Effector memory CD8-positive, alpha-beta T cell (primary cell): ENCODE data around the gene SLC50A1.

ENCODE experiments used
- ATAC-seq: fragments of 150-1000 bp; cut with Tn5 transposase; replicated peaks from 2 replicates; pipeline ENCODE4 v1.10.0; 2021; ENCODE audit warnings: mild to moderate bottlenecking, moderate library complexity
- DNase-seq, 3 experiments: peaks; one replicate each; pipeline ENCODE4 v3.0.0; 2021
- H3K27ac Mint-ChIP-seq, 2 donors: one replicate each; pipeline ENCODE4 v1.8.0; 2022; ENCODE audit warnings: mild to moderate bottlenecking in 2 of 2, mixed read lengths in 2 of 2, moderate library complexity in 2 of 2
- H3K27me3 Mint-ChIP-seq, 2 donors: one replicate each; pipeline ENCODE4 v1.8.0; 2022; ENCODE audit warnings: mixed read lengths in 2 of 2
- H3K36me3 Mint-ChIP-seq: one replicate; pipeline ENCODE4 v1.8.0; 2022; ENCODE audit warnings: mild to moderate bottlenecking, moderate library complexity, mixed read lengths; ENCODE audit not compliant: insufficient read depth
- H3K4me1 Mint-ChIP-seq, 2 donors: one replicate each; pipeline ENCODE4 v1.8.0; 2022; ENCODE audit warnings: low read depth in 2 of 2, mixed read lengths in 2 of 2
- H3K4me3 Mint-ChIP-seq, 2 donors: one replicate each; pipeline ENCODE4 v1.8.0; 2022; ENCODE audit warnings: mild to moderate bottlenecking in 2 of 2, mixed read lengths in 2 of 2, moderate library complexity in 2 of 2
- H3K9me3 Mint-ChIP-seq, 2 donors: one replicate each; pipeline ENCODE4 v1.8.0; 2022; ENCODE audit warnings: mixed read lengths in 2 of 2

Gene SLC50A1

DNA sequence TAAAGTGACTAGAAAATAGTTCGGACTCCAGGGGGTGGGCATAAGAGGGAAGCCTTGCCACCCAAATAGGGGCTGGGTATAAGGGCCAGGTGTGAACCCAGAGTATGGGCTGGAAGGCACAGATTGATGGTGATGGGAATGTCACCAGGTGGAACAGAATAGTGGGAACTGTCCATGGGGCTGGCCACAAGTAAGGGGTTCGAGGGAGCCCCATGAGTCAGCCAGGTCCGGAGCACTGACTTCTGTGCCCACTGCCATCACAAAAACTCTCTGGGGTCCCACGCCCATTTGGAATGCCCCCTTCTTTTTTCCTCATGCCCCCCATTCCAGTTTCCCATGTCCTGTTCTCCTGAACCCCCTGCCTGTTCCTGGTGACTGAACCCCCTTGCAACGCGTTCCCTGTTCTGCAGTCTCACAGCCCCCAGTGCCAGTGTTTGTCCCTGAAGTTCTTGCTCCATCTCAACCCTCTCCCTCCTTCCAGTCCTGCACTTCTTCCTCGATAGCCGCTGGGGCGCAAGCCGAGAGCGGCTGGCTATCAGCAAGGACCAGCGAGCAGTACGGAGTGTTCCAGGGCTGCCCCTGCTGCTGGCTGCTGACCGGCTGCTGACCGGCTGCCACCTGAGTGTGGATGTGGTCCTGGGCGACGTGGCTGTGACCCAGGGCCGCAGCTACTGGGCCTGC lies 45.9 kb downstream of the SLC50A1 start:
- H3K4me3 Mint-ChIP-seq, result no peak overlapping the region

GRCh38 chr1:155182052-155182550 lies 46.4 kb downstream of the SLC50A1 start:
- H3K4me3 Mint-ChIP-seq, result no peak overlapping the region
- DNase-seq, result no peak
- ATAC-seq, result no peak
- no peaks in the 10 kb centered on the region for H3K9me3 Mint-ChIP-seq
- H3K27ac Mint-ChIP-seq, result no peak overlapping the region
- H3K27me3 Mint-ChIP-seq, result no peaks in the 10 kb centered on the region
- peaks cover 0 to 3% of the 10 kb centered on the region in 2 donors for H3K4me1 Mint-ChIP-seq
- peaks cover 17% of the 10 kb centered on the region for H3K36me3 Mint-ChIP-seq

More for the DNA sequence above, 45.9 kb downstream of the SLC50A1 start:
- H3K9me3 Mint-ChIP-seq, result no peaks in the 10 kb centered on the region
- H3K27ac Mint-ChIP-seq, result no peak overlapping the region
- ATAC-seq, result no peak
- peaks cover 5 to 8% of the 10 kb centered on the region in 2 donors for H3K4me1 Mint-ChIP-seq
- no peaks in the 10 kb centered on the region for H3K27me3 Mint-ChIP-seq
- peaks cover 21% of the 10 kb centered on the region for H3K36me3 Mint-ChIP-seq
- no peak for DNase-seq

DNA sequence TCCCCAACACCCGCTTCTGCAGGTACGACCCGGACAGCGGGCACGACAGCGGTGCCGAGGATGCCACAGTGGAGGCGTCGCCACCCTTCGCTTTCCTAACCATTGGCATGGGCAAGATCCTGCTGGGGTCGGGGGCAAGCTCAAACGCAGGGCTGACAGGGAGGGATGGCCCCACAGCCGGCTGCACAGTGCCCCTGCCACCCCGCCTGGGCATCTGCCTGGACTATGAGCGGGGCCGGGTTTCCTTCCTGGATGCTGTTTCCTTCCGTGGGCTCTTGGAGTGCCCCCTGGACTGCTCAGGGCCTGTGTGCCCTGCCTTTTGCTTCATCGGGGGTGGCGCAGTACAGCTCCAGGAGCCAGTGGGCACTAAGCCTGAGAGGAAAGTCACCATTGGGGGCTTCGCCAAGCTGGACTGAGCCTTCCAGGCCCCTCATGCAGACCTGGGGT lies 48.1 kb downstream of the SLC50A1 start:
- Mint-ChIP-seq H3K27ac (no peak overlapping the region), H3K4me1 (peaks cover 2 to 4% of the 10 kb centered on the region in 2 donors), H3K36me3 (peaks cover 22% of the 10 kb centered on the region), H3K9me3 (no peaks in the 10 kb centered on the region), H3K27me3 (no peaks in the 10 kb centered on the region), H3K4me3 (no peak overlapping the region)
- no peak for DNase-seq
- no peak for ATAC-seq

GRCh38 chr1:155184351-155184811 lies 48.7 kb downstream of the SLC50A1 start:
- Mint-ChIP-seq H3K27ac (no peak overlapping the region), H3K36me3 (peaks cover 22% of the 10 kb centered on the region), H3K27me3 (no peaks in the 10 kb centered on the region), H3K9me3 (no peaks in the 10 kb centered on the region), H3K4me3 (no peak overlapping the region), H3K4me1 (peaks cover 2 to 4% of the 10 kb centered on the region in 2 donors)
- DNase-seq (no peak), ATAC-seq (no peak)

- DNase-seq, result no peak
- Mint-ChIP-seq H3K9me3 (no peaks in the 10 kb centered on the region), H3K4me3 (no peak overlapping the region), H3K27me3 (no peaks in the 10 kb centered on the region), H3K4me1 (peaks cover 2 to 4% of the 10 kb centered on the region in 2 donors), H3K36me3 (peaks cover 18% of the 10 kb centered on the region), H3K27ac (no peak overlapping the region)
- peak; percentile 43 for ATAC-seq
These were observed 49.5 kb downstream of the SLC50A1 start for GRCh38 chr1:155184835-155185782.

GRCh38 chr1:155185783-155186066 lies 50.1 kb downstream of the SLC50A1 start:
- no peak overlapping the region for H3K27ac Mint-ChIP-seq
- H3K9me3 Mint-ChIP-seq, result no peaks in the 10 kb centered on the region
- DNase-seq (no peak), ATAC-seq (no peak)
- H3K4me3 Mint-ChIP-seq, result no peak overlapping the region
- peaks cover 2 to 4% of the 10 kb centered on the region in 2 donors for H3K4me1 Mint-ChIP-seq
- peaks cover 18% of the 10 kb centered on the region for H3K36me3 Mint-ChIP-seq
- no peaks in the 10 kb centered on the region for H3K27me3 Mint-ChIP-seq

- peaks cover 2 to 4% of the 10 kb centered on the region in 2 donors for H3K4me1 Mint-ChIP-seq
- ATAC-seq, result no peak
These were observed 50.6 kb downstream of the SLC50A1 start for GRCh38 chr1:155186067-155186793.

DNA sequence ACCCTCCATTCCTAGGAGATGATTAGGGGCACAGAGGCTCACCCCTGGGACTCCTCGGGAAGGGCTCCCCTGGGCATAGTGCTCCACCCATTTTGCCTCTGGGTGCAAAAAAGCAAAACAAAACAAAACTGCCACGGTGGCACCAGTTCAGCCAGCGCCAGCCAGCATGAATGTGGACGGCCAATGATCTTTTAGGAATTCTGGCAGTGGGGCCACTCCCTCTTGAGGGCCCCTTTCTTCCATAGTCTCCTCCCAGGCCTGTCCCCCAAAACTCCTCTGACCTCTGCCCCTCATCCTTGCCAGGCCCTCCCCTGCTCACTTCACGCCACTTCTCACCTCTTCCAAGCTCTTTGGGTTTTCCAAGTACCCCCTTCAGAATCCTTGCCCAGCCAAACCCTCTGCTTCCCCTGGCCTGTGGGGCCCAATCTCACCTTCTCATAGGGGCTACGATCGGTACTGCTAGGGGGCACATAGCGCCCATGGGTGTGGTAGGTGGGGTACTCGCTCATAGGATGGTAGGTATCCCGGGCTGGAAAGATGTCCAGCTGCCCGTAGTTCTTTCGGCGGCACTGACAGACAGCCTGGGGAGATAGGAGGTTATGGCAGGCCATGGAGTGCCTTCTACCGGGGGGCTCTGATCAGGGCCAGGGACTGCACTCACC lies 51.3 kb downstream of the SLC50A1 start:
- DNase-seq (no peak), ATAC-seq (no peak)
- H3K27me3 Mint-ChIP-seq, result no peaks in the 10 kb centered on the region
- H3K36me3 Mint-ChIP-seq, result peaks cover 18% of the 10 kb centered on the region
- H3K4me3 Mint-ChIP-seq, result no peak overlapping the region
- no peak overlapping the region for H3K27ac Mint-ChIP-seq
- H3K4me1 Mint-ChIP-seq, result peaks cover 2 to 4% of the 10 kb centered on the region in 2 donors
- no peaks in the 10 kb centered on the region for H3K9me3 Mint-ChIP-seq

More at GRCh38 chr1:155186067-155186793, 50.6 kb downstream of the SLC50A1 start:
- H3K27ac Mint-ChIP-seq, result no peak overlapping the region
- DNase-seq, result no peak
- H3K9me3 Mint-ChIP-seq, result no peaks in the 10 kb centered on the region
- peaks cover 18% of the 10 kb centered on the region for H3K36me3 Mint-ChIP-seq
- no peaks in the 10 kb centered on the region for H3K27me3 Mint-ChIP-seq
- no peak overlapping the region for H3K4me3 Mint-ChIP-seq

GRCh38 chr1:155187456-155187891 lies 51.8 kb downstream of the SLC50A1 start:
- Mint-ChIP-seq H3K9me3 (no peaks in the 10 kb centered on the region), H3K4me3 (no peak overlapping the region), H3K27ac (no peak overlapping the region), H3K4me1 (peaks cover 6 to 7% of the 10 kb centered on the region in 2 donors), H3K36me3 (peaks cover 18% of the 10 kb centered on the region), H3K27me3 (no peaks in the 10 kb centered on the region)
- no peak for DNase-seq
- ATAC-seq, result no peak

DNA sequence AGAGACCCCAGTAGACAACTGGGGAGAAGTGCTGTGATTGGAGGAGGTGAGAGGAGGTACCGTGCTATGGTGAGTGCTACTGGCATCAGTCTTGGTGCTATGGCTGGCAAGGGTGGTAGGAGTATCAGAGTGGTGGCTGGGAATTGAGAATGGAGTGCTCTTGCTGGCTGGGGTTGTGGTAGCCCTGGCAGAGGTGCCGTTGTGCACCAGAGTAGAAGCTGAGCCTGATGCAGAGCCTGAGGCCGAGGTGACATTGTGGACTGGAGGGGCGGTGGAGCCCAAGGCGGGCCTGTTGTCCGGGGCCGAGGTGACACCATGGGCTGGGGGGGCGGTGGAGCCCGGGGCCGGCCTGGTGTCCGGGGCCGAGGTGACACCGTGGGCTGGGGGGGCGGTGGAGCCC lies 52.6 kb downstream of the SLC50A1 start:
- DNase-seq (no peak), ATAC-seq (no peak)
- Mint-ChIP-seq H3K4me3 (peak overlapping the region; percentile 2 to 13), H3K4me1 (peaks cover 8 to 13% of the 10 kb centered on the region in 2 donors), H3K9me3 (no peaks in the 10 kb centered on the region), H3K27ac (peak overlapping the region in 1 of 2 donors; percentile 16), H3K27me3 (no peaks in the 10 kb centered on the region), H3K36me3 (peaks cover 15% of the 10 kb centered on the region)
